Measurements from ENCODE around the gene TAAR6. TPM values are rescaled to one million over a fixed set of nuclear protein-coding genes. Genes with fewer than 3 reads are reported as not detected.

The TAAR6 gene
- total and polyA plus RNA-seq, 10 of the 15 experiments (the other 5 are each of a cell fraction or from before 2014, with no cell fraction given): not detected

DNA sequence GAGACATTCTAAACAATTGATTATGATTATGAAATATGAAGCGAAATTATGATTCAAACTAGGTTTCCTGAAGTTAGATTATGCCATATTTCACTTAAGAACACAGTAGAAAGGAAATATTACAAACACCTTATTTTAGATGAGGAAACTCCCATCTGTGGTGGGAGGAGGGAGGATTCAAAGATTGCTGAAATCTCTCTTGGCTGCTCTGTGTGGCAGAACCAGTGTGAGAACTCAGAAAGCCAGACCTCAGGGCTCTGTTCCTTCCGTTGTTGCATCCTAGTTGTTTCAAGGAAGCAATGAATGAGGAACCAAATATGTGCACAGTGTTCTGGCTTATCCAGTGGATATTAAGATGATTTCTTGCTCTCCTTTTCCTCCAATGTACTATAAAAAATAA lies 17.3 kb downstream of the TAAR6 start:
- no peak for ATAC-seq
- intact Hi-C loops (cut with micrococcal nuclease; ENCODE audit: unreplicated experiment) (no loop called here), in situ Hi-C loops (cut with MboI) (no loop called here)
- 0% methylated on average over 2 of the region's 2 CpGs for whole genome bisulfite sequencing (ENCODE audit: insufficient coverage, insufficient replicate concordance, low lambda C conversion rate, missing lambda C conversion rate)
- Histone ChIP-seq H3K9me3 (replicated peaks; ENCODE audit: control insufficient read depth, insufficient read depth, low read length) (no peaks in the 10 kb centered on the region), H2AFZ (ENCODE audit: control insufficient read depth, low read depth, low read length) (no peak overlapping the region), H3K27me3 (replicated peaks in 1 of 2; ENCODE audit: control insufficient read depth in 2 of 2, insufficient read depth in 2 of 2, low read length in 1 of 2) (no peaks in the 10 kb centered on the region), H3K79me2 (ENCODE audit: control insufficient read depth, insufficient read depth, low read length) (no peaks in the 10 kb centered on the region), H3K4me3 (no peak overlapping the region), H4K20me1 (ENCODE audit: control insufficient read depth, insufficient read depth) (no peaks in the 10 kb centered on the region), H3K9ac (ENCODE audit: control insufficient read depth, insufficient read depth, low read length) (no peak overlapping the region), H3K36me3 (ENCODE audit: control insufficient read depth in 2 of 2, insufficient read depth in 2 of 2, low read length in 1 of 2) (no peaks in the 10 kb centered on the region), H3K27ac (ENCODE audit: control insufficient read depth, insufficient read depth) (no peak overlapping the region), H3K4me1 (ENCODE audit: control insufficient read depth, insufficient read depth, low read length) (no peaks in the 10 kb centered on the region), H3K4me2 (ENCODE audit: control insufficient read depth, insufficient read depth) (no peak overlapping the region)
- ChIA-PET CTCF (no interaction called here), SMC1A (ENCODE audit: uncharacterized antibody, unreplicated experiment) (no interaction called here), POLR2A (no interaction called here), RAD21 (ENCODE audit: unreplicated experiment) (no interaction called here)
- no peak for DNase-seq (ENCODE audit: low read depth, low spot score)
- TF ChIP-seq RELA (IDR thresholded peaks at IDR 0.05; ENCODE audit: borderline replicate concordance, partially characterized antibody): no peak
- no peak for TF ChIP-seq EGR1 (IDR thresholded peaks at IDR 0.05; ENCODE audit: borderline replicate concordance in 1 of 2, low read depth in 2 of 2, low read length in 2 of 2)
- no peak for TF ChIP-seq NFYB (IDR thresholded peaks at IDR 0.05; ENCODE audit: insufficient read depth, low read depth, low read length)
- TF ChIP-seq, protein P1, sequence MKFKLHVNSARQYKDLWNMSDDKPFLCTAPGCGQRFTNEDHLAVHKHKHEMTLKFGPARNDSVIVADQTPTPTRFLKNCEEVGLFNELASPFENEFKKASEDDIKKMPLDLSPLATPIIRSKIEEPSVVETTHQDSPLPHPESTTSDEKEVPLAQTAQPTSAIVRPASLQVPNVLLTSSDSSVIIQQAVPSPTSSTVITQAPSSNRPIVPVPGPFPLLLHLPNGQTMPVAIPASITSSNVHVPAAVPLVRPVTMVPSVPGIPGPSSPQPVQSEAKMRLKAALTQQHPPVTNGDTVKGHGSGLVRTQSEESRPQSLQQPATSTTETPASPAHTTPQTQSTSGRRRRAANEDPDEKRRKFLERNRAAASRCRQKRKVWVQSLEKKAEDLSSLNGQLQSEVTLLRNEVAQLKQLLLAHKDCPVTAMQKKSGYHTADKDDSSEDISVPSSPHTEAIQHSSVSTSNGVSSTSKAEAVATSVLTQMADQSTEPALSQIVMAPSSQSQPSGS (IDR thresholded peaks at IDR 0.05; ENCODE audit: low read length): no peak
- no peak for TF ChIP-seq YY1 (IDR thresholded peaks at IDR 0.05; ENCODE audit: low read depth, low read length)
- no peak for TF ChIP-seq SMAD1 (IDR thresholded peaks at IDR 0.05; ENCODE audit: low read depth, partially characterized antibody)
- no peak for TF ChIP-seq TCF12 (IDR thresholded peaks at IDR 0.05; ENCODE audit: low read depth, low read length)
- no peak for TF ChIP-seq CBX3 (IDR thresholded peaks at IDR 0.05; ENCODE audit: borderline replicate concordance, low read depth)
- no peak for TF ChIP-seq RFX5 (IDR thresholded peaks at IDR 0.05; ENCODE audit: low read depth, low read length)
- TF ChIP-seq LARP7 (IDR thresholded peaks at IDR 0.05): no peak
- TF ChIP-seq, protein P2, sequence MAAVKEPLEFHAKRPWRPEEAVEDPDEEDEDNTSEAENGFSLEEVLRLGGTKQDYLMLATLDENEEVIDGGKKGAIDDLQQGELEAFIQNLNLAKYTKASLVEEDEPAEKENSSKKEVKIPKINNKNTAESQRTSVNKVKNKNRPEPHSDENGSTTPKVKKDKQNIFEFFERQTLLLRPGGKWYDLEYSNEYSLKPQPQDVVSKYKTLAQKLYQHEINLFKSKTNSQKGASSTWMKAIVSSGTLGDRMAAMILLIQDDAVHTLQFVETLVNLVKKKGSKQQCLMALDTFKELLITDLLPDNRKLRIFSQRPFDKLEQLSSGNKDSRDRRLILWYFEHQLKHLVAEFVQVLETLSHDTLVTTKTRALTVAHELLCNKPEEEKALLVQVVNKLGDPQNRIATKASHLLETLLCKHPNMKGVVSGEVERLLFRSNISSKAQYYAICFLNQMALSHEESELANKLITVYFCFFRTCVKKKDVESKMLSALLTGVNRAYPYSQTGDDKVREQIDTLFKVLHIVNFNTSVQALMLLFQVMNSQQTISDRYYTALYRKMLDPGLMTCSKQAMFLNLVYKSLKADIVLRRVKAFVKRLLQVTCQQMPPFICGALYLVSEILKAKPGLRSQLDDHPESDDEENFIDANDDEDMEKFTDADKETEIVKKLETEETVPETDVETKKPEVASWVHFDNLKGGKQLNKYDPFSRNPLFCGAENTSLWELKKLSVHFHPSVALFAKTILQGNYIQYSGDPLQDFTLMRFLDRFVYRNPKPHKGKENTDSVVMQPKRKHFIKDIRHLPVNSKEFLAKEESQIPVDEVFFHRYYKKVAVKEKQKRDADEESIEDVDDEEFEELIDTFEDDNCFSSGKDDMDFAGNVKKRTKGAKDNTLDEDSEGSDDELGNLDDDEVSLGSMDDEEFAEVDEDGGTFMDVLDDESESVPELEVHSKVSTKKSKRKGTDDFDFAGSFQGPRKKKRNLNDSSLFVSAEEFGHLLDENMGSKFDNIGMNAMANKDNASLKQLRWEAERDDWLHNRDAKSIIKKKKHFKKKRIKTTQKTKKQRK (IDR thresholded peaks at IDR 0.05; ENCODE audit: low read depth, low read length): no peak
- TF ChIP-seq POU2F2 (IDR thresholded peaks at IDR 0.05; ENCODE audit: borderline replicate concordance, low read depth, low read length): no peak
- no peak for TF ChIP-seq CREB1 (IDR thresholded peaks at IDR 0.05; ENCODE audit: low read depth)
- TF ChIP-seq NFXL1 (IDR thresholded peaks at IDR 0.05; ENCODE audit: borderline replicate concordance): no peak
- no peak for TF ChIP-seq CREM (IDR thresholded peaks at IDR 0.05; ENCODE audit: low read depth)
- TF ChIP-seq ZNF24 (IDR thresholded peaks at IDR 0.05): no peak
- no TSS peak for BruUV-seq (replicated peaks)
- FAIRE-seq: no peak

All from GM12878 (cell line).